ENCODE measurements around the gene TMEM80.

DNA sequence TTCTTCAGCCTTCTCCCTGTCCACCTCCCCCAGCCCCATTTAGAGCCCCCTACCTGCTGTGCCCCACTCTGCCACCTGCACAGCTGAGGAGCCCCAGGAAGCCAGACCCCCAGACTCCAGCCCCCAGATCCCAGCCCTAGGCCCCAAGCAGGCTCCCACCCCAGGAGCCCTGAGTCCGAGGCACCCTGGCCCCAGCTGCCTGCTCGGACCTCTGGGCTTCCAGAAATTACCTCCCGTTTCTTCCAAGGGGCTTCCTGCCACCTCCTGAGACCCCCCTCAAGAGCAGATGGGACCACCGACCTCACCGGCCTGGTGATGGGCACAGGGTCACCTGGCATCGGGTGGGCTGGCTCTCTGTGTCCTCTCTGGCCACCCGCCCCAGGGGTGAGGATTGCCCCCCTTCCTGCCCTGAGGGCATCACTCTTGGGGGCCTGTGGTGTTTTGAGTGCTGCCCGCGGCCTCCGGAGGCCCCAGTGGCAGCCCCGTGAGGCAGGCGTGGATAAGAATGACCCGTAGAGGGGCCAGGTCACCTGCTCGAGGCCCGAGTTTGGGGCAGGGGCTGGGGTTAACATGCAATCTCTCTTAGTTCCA lies 33.4 kb downstream of the TMEM80 start:
- TF ChIP-seq TCF12 (IDR thresholded peaks at IDR 0.05; ENCODE audit: low read depth, low read length) (no peak), POLR2A (IDR thresholded peaks at IDR 0.05; ENCODE audit: control extremely low read depth in 1 of 2, low read depth in 2 of 2, low read length in 2 of 2) (no peak), EP300 (IDR thresholded peaks at IDR 0.05; ENCODE audit: borderline replicate concordance in 1 of 2, low read depth in 2 of 2, low read length in 2 of 2) (no peak), CREB1 (IDR thresholded peaks at IDR 0.05) (no peak), SRF (IDR thresholded peaks at IDR 0.05; ENCODE audit: low read depth, low read length) (no peak), SP1 (IDR thresholded peaks at IDR 0.05; ENCODE audit: low read depth, low read length) (no peak), RFX5 (IDR thresholded peaks at IDR 0.05; ENCODE audit: borderline replicate concordance, low read depth, low read length) (no peak), YY1 (IDR thresholded peaks at IDR 0.05; ENCODE audit: low read depth, low read length) (no peak), TAF1 (IDR thresholded peaks at IDR 0.05; ENCODE audit: low read depth, low read length) (no peak), CEBPB (IDR thresholded peaks at IDR 0.05; ENCODE audit: low read depth, low read length) (no peak), SIX5 (IDR thresholded peaks at IDR 0.05; ENCODE audit: low read depth, low read length) (no peak), MAFK (IDR thresholded peaks at IDR 0.05; ENCODE audit: low read depth, low read length) (no peak)
- TF ChIP-seq, protein P1, sequence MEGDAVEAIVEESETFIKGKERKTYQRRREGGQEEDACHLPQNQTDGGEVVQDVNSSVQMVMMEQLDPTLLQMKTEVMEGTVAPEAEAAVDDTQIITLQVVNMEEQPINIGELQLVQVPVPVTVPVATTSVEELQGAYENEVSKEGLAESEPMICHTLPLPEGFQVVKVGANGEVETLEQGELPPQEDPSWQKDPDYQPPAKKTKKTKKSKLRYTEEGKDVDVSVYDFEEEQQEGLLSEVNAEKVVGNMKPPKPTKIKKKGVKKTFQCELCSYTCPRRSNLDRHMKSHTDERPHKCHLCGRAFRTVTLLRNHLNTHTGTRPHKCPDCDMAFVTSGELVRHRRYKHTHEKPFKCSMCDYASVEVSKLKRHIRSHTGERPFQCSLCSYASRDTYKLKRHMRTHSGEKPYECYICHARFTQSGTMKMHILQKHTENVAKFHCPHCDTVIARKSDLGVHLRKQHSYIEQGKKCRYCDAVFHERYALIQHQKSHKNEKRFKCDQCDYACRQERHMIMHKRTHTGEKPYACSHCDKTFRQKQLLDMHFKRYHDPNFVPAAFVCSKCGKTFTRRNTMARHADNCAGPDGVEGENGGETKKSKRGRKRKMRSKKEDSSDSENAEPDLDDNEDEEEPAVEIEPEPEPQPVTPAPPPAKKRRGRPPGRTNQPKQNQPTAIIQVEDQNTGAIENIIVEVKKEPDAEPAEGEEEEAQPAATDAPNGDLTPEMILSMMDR (IDR thresholded peaks at IDR 0.05; ENCODE audit: control extremely low read depth in 1 of 3, insufficient read depth in 1 of 3, low read depth in 1 of 3, low read length in 3 of 3) = no peak
